Hepatocyte (in vitro differentiated cells): Measurements from ENCODE around the gene ABCF2. TPM values are rescaled to one million over a fixed set of nuclear protein-coding genes. Genes with fewer than 3 reads are reported as not detected.

ENCODE experiments used
- DNase-seq: peaks from one replicate; pipeline ENCODE4 v3.0.0-alpha.2; 2016; ENCODE audit warnings: low spot score
- H2AFZ ChIP-seq: fragments of 200-600 bp; sonication (generic); 2 replicates; pipeline ENCODE4 v1.6.0; 2016; ENCODE audit warnings: antibody characterized with exemption, mild to moderate bottlenecking
- H3K27ac ChIP-seq: fragments of 200-600 bp; sonication (generic); 2 replicates; pipeline ENCODE4 v1.5.1; 2016; ENCODE audit warnings: mild to moderate bottlenecking
- H3K27me3 ChIP-seq: fragments of 200-600 bp; sonication (generic); 2 replicates; pipeline ENCODE4 v1.6.1; 2016
- H3K36me3 ChIP-seq: fragments of 200-600 bp; sonication (generic); replicated peaks from 2 replicates; pipeline ENCODE4 v1.5.1; 2016; ENCODE audit warnings: low read depth; ENCODE audit not compliant: insufficient read depth
- H3K4me1 ChIP-seq: fragments of 200-600 bp; sonication (generic); 2 replicates; pipeline ENCODE4 v1.5.1; 2016; ENCODE audit warnings: mild to moderate bottlenecking, moderate library complexity; ENCODE audit not compliant: insufficient read depth
- H3K4me2 ChIP-seq: fragments of 200-600 bp; sonication (generic); 2 replicates; pipeline ENCODE4 v1.6.0; 2016
- H3K4me3 ChIP-seq: fragments of 200-600 bp; sonication (generic); 2 replicates; pipeline ENCODE4 v1.5.1; 2016; ENCODE audit warnings: mild to moderate bottlenecking
- H3K79me2 ChIP-seq: fragments of 200-600 bp; sonication (generic); 2 replicates; pipeline ENCODE4 v1.6.0; 2017; ENCODE audit warnings: mild to moderate bottlenecking
- H3K9me2 ChIP-seq: fragments of 200-600 bp; sonication (generic); replicated peaks from 2 replicates; pipeline ENCODE4 v1.6.0; 2017; ENCODE audit warnings: mild to moderate bottlenecking; ENCODE audit not compliant: insufficient read depth
- H3K9me3 ChIP-seq: fragments of 200-600 bp; sonication (generic); 2 replicates; pipeline ENCODE4 v1.5.1; 2016; ENCODE audit warnings: low read depth, mild to moderate bottlenecking
- H4K20me1 ChIP-seq: fragments of 200-600 bp; sonication (generic); 2 replicates; pipeline ENCODE4 v1.6.0; 2016; ENCODE audit warnings: mild to moderate bottlenecking; ENCODE audit not compliant: insufficient read depth, poor library complexity, severe bottlenecking
- EZH2 ChIP-seq: fragments of 200-600 bp; sonication (generic); IDR thresholded peaks from 2 replicates; pipeline ENCODE4 v1.6.1; 2016; ENCODE audit warnings: antibody characterized with exemption, mild to moderate bottlenecking, borderline replicate concordance
- EZH2phosphoT487 ChIP-seq: fragments of 200-600 bp; sonication (generic); IDR thresholded peaks from one replicate; pipeline ENCODE4 v1.6.1; 2018; ENCODE audit warnings: antibody characterized with exemption, mild to moderate bottlenecking, low read depth, moderate library complexity; ENCODE audit not compliant: unreplicated experiment, severe bottlenecking
- WGBS: methylation state at CpG from one replicate; pipeline ENCODE4 v1.1.6; 2016; ENCODE audit warnings: low lambda C conversion rate; ENCODE audit errors: missing lambda C conversion rate; 5-methylcytosine and 5-hydroxymethylcytosine counted together
- polyA plus RNA-seq: library from polyadenylated mRNA; unstranded; fragments of >200 nt; fragmentation: Nextera tagmentation; extraction: Ambion mirVana; gene quantifications from 2 replicates; pipeline ENCODE4 v1.2.1, GENCODE V29; 2016
- total RNA-seq: library from RNA; depleted of rRNA; stranded (reverse); fragments of >200 nt; gene quantifications from 2 replicates; pipeline ENCODE4 v1.2.3, GENCODE V29; 2014
- TF ChIP-seq, protein P1 (sequence below): fragments of 200-600 bp; sonication (generic); IDR thresholded peaks from 2 replicates; pipeline ENCODE4 v1.5.1; 2016; ENCODE audit warnings: antibody characterized with exemption, mild to moderate bottlenecking; ENCODE audit not compliant: poor library complexity

Gene ABCF2
- total and polyA plus RNA-seq, 2 experiments from 2014 or later, result 25.6 to 35.3 TPM

DNA sequence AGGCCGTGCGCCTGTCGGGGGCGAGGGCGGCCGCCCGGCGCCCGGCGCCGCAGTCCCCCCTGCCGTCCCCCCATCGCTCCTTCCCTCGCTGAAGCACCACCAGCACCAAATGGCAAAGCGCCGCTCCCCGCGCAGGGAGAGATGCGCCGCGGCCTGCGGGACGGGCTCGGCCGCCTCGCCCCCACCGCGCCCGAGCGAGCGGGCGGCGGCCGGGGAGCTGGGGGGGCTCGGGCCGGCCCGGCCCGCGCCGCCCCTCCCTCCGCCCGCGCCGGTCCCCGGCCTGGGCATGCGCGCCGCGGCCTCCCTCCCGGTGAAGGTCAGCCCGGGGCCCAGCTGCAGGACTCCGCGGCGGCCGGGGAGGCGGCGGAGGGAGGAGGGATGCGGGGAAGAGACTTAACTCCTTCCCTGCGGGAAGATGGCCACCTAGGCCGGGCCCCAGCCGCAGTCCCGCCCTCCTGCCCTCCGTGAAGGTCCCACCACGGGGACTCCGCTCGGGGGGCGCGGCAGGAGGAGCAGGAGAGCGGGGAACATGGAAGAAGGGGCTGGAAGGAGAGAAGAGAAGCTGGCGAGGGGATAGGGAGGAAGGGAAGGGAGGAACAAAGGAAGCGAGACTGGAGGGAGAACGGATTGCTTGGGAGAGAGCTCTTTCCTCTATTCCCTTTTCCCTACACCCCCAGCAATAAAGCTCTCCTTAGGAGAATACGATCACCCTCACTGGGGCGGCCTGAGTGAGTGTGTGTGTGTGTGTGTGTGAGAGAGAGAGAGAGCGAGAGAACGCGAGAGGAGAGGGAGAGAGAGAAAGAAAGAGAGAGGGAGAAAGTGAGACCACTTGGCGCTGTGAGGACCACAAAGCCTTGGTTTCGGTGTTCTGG is 24.9 kb upstream of the ABCF2 start:
- peaks cover 43% of the 10 kb centered on the region for H3K4me1 ChIP-seq

DNA sequence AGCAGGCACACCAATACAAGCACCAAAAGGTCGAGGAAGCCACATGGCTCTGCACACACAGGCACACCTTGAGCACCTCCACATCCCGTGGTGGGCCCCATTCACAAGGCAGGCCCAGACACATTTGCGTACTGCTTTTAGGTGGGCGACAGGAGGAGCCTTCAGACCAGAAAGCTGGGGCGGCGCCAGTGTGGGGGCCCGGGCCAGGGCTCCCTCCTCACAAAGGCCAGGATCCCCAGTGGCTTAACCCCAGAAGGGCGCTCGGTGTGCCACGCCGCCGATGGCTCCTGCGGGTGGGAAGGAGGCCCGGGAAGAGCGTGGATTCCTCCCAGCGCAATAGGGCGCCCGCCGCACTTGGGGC is 24.3 kb upstream of the ABCF2 start:
- H3K79me2 ChIP-seq, result peaks cover 27% of the 10 kb centered on the region
- H3K36me3 ChIP-seq, result no peaks in the 10 kb centered on the region
- H3K9me2 ChIP-seq, result no peaks in the 10 kb centered on the region
- H2AFZ ChIP-seq, result peak overlapping the region; percentile 19
- H3K4me3 ChIP-seq, result peak overlapping the region; percentile 29
- no peaks in the 10 kb centered on the region for H3K27me3 ChIP-seq
- no peaks in the 10 kb centered on the region for H3K9me3 ChIP-seq
- 6% methylated on average over 19 of the region's 19 CpGs for WGBS
- TF ChIP-seq EZH2 (no peak), EZH2phosphoT487 (no peak)
- TF ChIP-seq, protein P1, sequence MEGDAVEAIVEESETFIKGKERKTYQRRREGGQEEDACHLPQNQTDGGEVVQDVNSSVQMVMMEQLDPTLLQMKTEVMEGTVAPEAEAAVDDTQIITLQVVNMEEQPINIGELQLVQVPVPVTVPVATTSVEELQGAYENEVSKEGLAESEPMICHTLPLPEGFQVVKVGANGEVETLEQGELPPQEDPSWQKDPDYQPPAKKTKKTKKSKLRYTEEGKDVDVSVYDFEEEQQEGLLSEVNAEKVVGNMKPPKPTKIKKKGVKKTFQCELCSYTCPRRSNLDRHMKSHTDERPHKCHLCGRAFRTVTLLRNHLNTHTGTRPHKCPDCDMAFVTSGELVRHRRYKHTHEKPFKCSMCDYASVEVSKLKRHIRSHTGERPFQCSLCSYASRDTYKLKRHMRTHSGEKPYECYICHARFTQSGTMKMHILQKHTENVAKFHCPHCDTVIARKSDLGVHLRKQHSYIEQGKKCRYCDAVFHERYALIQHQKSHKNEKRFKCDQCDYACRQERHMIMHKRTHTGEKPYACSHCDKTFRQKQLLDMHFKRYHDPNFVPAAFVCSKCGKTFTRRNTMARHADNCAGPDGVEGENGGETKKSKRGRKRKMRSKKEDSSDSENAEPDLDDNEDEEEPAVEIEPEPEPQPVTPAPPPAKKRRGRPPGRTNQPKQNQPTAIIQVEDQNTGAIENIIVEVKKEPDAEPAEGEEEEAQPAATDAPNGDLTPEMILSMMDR, result no peak
- peak overlapping the region; percentile 93 for H3K4me2 ChIP-seq
- DNase-seq, result peak; percentile 64
- peaks cover 48% of the 10 kb centered on the region for H3K4me1 ChIP-seq
- H3K27ac ChIP-seq, result peak overlapping the region; percentile 99
- no peaks in the 10 kb centered on the region for H4K20me1 ChIP-seq

More for the DNA sequence above, 24.9 kb upstream of the ABCF2 start:
- 5% methylated on average over 29 of the region's 79 CpGs for WGBS
- Histone ChIP-seq H3K79me2 (peaks cover 21% of the 10 kb centered on the region), H3K27ac (peak overlapping the region; percentile 99), H4K20me1 (no peaks in the 10 kb centered on the region), H3K27me3 (no peaks in the 10 kb centered on the region), H3K36me3 (no peaks in the 10 kb centered on the region), H3K9me2 (no peaks in the 10 kb centered on the region), H2AFZ (peak overlapping the region; percentile 88), H3K4me2 (peak overlapping the region; percentile 93), H3K9me3 (no peaks in the 10 kb centered on the region), H3K4me3 (peak overlapping the region; percentile 64)
- TF ChIP-seq EZH2, result no peak
- TF ChIP-seq, protein P1, result no peak
- TF ChIP-seq EZH2phosphoT487, result no peak
- DNase-seq, result peak; percentile 88

DNA sequence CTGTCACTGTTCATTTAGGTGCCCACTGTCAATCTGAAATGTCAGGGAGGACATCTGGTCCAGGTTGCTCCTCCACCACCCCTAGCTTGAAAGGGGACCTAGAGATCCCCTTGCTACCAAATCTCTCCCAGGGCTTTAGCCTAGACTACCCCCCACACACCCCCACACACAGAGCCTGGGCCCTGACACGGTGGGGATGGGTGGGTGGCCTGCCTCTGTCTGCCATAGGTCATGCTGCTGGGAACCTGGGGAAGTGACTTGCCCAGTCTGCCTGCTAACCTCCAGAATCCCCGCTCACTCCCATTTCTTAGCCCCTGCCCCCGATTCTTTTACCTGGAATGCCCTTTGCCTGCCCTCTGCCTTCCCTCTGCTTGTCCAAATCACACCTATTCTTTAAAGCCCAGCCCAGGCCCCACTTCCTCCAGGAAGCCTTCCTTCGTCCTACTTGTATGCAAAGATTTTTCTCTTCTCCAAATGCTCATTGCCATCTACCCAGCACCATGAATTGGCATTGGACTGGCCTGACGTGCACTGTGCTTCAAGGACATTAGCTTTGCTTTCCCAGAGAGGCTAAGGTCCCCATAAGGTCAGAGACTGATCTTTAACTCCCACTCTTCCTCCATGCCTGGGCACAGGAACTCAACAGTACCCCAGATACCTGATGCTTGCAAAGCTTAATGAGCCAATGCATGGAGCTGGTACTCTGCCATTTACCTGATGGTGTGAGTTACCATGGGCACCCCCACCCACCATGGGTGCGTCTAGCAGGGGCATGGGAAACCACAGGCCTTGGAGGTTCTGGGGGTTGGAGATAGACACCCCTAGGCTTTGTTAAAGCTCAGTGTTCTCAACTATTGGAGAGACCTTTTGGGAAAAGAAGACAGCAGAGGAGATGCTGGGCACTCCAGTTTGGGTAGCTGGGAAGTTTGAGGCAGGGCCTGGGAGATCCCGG is 23.5 kb upstream of the ABCF2 start:
- H3K4me3 ChIP-seq, result no peak overlapping the region
- 70% methylated on average over 7 of the region's 7 CpGs for WGBS

More for the DNA sequence above, 23.5 kb upstream of the ABCF2 start:
- Histone ChIP-seq H3K4me2 (peak overlapping the region; percentile 93), H3K79me2 (peaks cover 36% of the 10 kb centered on the region), H3K36me3 (no peaks in the 10 kb centered on the region), H3K27me3 (no peaks in the 10 kb centered on the region), H3K4me1 (peaks cover 57% of the 10 kb centered on the region), H3K9me2 (no peaks in the 10 kb centered on the region), H3K27ac (peak overlapping the region; percentile 99), H2AFZ (no peak overlapping the region), H4K20me1 (peaks cover 6% of the 10 kb centered on the region), H3K9me3 (no peaks in the 10 kb centered on the region)
- TF ChIP-seq EZH2phosphoT487, result no peak
- TF ChIP-seq, protein P1, result no peak
- TF ChIP-seq EZH2, result no peak
- DNase-seq, result no peak
